Daoy (cell line): ENCODE data around the gene WDR38. TPM values are rescaled to one million over a fixed set of nuclear protein-coding genes. Genes with fewer than 3 reads are reported as not detected.

ENCODE experiments used
- DNase-seq: peaks from one replicate; pipeline ENCODE4 v3.0.0-alpha.2; 2015; ENCODE audit warnings: low read depth
- total RNA-seq: library from RNA; depleted of rRNA; stranded (reverse); fragments of >200 nt; shearing (Covaris generic); gene quantifications from 2 replicates; pipeline ENCODE4 v1.2.3, GENCODE V29; 2014

WDR38 gene
- total RNA-seq, 1 experiment from 2014 or later: not detected

DNA sequence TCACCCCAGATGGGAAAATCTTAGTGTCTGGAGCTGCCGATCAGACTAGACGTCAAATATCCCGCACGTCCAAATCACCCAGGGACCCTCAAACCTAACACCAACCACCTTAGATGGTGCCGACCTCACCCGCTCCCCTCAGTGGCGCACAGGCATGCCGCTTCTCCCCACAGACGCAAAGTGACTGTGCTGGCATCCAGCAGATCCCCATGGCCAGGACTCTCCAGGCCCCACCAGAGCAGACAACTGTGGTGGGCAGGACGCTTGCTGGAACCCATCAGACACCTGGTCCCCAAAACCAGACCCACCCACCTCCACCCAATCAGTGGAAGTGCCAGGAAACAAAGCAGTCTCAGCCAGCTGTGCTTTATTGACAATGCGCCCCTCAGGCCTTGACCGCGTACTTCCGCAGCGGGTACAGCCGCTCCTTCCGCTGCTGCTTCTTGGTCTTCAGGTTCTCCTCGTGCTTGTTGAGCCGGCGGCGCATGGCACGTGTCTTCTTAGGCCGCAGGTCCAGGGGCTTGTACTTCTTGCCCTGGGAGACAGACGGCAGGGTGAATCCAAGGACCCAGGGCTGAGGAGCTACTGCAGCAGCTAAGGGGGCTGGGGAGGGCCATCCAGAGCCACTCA is 4.4 kb downstream of the WDR38 start:
- no peak for DNase-seq

DNA sequence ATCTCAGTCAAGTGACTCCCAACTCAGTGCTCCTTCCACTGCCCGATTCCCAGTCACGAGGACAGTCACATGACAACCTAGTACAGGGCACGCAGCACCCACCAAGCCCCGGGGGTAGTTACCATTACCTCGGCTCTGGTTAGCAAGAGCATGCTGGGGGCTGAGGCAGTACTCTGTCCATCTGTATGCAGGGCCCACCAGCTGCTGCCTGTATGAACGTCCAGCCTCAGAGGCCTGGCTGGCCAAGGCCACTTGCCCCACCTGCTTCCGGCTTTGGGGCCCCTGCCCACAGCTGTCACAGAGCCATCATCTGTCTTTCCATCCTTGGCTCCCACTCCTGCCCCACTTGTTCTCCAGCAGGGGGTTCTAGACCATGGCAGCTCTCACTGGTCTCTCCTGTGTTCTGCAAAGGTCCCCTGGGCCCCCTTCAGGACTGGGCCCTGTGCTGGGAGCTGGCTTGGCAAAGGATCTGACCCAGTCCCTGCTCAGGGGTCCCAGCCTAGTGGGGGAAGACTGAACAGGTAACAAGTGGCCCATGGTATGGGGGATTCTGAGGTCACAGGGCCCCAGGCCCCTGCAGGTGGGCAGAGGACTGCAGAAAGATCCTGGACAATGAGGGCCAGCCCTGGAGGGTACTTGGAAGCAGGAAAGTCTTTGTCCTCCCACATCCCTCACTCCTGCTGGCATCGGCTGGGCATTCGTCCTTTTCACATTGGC is 5.2 kb downstream of the WDR38 start:
- no peak for DNase-seq

DNA sequence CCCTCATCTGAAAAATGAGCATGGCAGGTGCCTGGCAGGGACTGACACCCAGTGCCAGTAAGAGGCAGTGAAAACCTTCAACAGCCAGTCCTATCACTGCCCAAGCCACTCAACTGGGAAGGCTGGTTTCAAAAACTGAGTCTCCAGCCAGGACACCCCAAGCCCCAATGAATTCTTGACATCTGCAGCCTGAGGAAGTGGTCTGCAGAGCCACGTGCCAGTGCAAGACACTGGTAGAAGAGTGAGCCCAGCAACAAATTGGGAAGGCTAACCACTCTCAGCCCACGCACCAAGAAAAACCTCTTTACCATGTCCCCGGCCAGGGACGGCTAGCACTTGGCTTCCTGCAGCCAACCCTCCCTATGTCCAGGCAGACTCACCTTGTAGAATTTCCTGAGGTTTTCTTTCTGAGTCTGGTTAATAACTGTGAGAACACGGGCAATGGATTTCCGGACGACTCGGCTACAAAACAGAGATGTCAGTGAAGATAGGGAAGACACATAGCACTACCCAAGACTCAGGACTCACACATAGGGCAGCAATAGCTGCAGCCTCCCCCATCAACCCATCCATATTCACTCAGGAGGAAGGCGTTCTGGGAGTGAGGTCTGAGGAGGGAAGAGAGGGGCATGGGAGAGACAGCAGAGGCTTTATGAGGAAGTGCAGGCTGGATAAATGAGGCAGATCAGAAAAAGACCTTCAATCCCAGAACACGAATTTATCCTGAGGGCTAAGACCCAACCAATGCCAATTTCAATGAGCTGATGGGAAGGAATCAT is 6.7 kb downstream of the WDR38 start:
- DNase-seq: no peak

DNA sequence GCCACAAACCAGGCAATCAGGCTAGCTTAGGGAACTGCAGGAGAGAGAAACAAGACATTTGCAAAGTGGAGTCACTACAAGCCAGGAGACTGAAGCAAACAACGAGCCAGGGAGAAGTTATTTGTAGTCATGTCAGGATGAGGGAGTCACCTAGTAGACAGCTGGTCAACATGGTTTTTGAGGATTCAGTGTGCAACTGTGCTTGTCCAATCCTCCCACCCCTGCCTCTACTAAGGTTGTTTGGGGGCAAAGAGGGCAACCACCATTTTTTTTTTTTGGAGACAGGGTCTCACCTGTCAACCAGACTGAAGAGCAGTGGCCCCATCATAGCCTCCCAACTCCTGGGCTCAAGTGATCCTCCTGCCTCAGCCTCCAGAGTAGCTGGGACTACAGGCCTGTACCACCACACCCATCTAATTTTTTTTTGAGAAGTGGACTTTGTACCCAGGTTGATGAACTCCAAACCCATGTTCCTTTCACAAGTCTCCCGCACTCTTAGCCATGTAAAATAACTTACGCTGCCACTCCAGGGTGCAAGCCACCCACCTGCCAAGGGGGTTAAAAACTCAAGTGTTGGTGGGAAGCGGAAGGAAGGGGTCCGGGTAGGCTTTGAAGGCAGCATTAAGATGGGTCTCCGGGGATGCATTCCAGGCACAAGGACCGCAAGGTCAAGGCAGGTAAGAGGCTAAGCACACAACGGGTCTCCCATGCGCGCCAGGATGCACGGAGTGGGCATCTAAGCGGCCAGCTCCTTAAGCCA is 7.5 kb downstream of the WDR38 start:
- DNase-seq: no peak

DNA sequence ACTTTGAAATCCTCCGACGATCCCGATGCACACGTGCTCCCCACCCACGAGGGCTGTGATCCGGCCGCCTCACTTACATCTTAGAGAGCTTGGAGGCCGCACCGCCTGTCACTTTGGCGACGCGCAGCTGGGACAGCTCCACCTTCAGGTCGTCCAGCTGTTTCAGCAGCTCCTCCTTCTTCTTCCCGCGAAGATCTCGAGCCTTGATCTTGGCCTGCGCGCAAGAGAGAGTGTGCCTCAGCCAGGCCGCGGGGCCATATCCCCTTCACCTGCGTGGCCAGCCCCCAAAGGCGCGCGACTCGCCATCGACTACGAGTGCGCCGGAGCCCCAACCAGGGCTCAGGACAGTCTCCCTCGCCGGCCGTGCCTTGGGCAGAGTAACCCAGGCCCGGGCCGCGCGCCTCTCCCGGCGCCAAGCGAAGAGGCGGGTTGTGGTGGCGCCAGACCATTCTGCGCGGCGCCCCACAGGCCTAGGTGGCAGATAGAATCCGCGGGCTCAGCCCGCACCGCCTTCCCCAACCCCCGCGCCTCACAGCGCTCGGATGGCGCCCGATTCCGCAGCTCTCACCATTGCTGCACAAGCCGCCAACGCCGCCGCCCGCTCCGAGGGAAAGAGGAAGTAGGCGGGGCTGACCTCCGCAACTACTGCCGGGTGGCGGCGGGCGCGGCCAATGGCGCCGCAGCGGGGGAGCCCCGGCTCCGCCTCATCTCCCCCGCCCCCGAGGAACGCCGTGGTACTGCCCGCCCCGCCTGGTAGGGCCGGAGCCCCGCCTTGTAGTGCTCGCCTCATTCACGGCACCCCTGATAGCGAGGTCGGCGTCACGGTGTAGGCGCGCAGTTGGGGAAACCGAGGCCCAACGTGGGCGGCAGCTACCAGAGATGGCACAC is 8.3 kb downstream of the WDR38 start, which contains the start of the genes ARPC5L and RPL35:
TSS of gene ARPC5L (plus strand) at position 789 of the 888 bp plus-strand sequence. CDS start 7,161 bp downstream, outside the sequence.
TSS of gene RPL35 (minus strand) at position 616 of the 888 bp plus-strand sequence. CDS start at position 571, 45 bp downstream.
- DNase-seq: peak; percentile 99

DNA sequence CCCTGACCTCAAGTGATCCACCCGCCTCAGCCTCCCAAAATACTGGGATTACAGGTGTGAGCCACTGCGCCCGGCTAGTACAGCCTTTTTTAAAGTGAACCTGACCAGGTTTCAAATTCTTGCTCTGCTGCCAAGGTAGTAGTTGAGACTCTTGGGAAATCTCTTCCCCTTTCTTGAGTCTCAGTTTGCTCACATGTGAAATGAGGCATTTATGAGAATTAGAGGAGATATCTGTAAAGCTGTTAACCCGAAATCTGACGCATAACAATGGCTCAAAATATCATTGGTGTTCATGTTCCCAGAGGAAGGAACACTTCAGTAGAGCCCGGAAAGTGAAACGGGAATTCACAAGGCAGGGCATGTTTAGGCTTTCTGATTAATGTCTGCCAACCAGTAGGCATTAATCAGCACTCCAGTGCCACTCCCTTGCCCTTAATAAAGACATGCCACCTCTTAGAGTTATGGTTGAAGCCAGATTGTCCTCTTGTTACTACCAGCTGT is 10.2 kb downstream of the WDR38 start:
- peak; percentile 29 for DNase-seq

DNA sequence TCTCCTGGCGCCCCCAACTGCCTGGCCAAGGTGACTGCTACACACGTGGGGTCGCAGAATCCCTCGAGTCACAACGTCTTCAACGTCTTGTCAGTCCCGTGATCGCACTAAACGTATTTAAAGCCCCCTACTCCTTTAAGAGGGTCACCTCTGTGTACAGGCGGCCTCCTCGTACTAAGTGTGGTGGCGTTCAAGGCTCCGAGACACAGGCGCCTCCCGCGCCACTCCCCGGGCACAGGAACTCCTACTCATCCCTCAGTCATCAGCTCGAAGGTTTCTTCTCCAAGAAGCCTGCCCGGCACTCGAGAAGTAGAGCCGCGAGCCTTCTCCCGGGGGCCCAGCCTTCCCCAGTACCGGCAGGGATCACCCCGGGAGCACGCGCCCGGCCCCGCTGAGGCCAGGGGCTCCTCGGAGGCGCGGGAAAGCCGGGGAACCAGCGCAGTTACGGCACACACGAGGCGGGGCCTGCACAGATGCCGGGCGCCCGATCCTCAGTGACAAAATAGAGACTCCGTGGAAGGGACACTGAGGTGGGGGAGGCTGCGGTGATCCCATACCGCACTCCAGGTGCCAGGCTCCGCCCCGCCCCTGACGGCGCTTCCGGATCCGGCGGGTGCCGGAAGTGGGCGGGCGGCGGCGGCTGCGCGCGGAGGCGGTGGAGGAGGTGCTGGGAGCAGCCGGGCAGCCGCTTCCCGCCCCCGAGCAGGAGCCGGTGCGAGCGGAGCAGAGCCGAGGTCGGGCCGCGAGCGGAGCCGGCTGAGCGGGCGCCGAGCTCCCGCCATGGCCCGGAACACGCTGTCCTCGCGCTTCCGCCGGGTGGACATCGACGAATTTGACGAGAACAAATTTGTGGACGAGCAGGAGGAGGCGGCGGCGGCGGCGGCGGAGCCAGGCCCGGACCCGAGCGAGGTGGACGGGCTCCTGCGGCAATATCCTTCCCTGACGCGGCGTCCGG is 15.5 kb downstream of the WDR38 start:
- peak; percentile 97 for DNase-seq

DNA sequence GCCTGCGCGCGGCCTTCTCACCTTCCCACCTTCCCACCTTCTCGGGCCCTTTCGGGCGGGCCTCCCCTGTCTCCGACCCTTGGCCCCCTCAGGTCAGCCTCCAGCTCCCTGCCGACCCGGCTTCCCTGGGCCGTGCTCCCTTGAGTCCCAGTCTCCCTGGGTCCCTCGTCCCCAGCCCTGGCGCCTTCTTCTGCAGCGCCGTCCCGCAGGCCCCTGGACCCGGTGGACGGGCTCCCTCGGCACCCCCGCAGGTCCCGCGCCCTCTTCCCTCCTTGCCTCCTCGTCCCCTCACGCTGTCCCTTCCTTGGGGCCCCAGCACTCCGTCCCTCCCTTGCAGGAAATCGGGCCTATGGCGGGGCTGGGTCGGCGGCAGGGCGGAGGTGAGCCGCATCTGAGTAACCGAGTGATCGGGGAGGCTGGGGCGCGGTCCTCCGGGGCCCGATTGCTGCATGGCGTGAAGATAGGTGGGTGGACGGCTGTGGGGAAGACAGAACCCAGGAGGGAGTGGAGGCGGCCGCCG is 16.3 kb downstream of the WDR38 start:
- peak; percentile 58 for DNase-seq

DNA sequence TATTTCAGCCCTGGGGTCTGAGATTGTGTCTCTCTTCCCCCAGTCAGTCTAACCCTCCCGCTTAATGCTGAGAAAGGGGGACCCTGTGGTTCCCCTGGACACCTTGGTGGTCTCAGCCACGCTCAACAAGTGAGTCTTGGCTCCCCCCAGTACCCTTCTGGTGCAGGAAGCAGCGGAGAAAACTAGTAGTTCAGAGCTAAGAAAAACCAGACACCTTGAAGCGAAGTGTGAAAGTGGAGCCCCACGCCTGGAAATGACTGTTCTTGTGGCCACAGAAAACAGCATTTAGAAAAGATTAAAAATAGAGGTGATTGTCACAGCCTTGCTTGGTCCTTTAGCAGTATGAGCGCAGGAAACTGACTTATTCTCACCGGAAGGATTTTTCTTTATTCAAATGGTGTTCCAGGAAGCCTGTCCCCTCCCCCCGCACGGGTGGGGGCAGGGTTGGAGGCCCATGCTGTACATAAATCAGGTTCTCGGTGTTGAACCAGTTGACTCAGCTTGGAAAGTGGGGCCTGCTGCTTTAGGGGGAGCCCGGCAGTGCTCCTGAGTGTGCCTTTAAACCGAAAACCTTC is 16.8 kb downstream of the WDR38 start:
- DNase-seq: peak; percentile 56

DNA sequence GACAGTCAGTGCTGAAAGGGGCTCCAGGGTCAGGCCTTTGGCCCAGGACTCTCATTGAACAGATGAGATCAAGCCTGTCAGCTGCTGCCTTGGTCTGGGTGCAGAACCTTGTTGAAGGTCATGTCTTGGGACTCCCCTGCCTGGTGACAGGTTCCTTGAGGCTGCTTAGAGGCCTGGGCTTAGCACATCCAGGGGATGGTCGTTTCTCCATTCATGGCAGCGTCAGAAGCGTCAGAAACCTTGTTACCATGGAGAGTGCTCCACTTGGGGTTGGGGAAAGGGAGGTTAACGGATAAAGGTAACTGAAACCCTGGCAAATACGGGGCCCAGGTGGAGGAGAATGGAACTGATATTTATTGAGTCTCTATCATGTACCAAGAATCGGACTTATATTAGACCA is 17.5 kb downstream of the WDR38 start:
- no peak for DNase-seq

DNA sequence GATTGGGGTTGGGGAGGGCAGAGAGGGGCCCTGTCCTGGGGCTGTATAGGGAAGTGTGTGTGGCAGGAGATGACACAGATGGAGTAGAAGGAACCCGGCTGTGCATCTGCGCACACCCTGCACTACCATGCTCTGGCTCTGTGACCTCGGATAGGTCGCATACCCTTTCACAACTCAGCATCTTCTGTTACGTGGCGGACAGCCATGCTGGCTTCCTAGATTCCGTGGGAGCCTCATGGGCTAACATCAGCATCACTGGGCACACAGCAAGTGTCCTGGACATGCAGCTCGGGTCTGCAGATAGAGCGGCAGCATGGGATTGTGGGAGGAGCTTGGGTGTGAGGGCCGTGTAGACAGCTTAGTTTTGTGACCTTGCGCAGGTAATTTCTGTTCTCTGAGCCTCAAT is 17.9 kb downstream of the WDR38 start:
- DNase-seq: no peak

DNA sequence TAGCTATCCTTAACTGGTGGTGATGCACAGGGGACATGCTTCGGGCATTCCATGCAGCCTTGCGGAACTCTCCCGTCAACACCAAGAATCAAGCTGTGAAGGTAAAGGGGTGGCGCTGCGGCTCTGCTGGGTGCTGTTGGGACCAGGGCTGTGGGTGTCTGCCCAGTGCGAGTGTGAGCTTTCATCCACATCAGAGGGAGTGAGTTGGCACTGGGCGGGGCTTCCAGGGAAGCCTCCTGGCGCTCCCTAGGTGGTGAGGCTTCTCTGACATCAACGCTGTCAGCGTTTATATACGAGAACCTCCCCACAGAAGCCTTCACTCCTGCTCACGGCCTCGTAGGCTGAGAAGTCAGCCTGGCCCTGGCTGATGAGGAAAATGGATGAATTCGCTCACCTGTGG is 20.4 kb downstream of the WDR38 start:
- no peak for DNase-seq

DNA sequence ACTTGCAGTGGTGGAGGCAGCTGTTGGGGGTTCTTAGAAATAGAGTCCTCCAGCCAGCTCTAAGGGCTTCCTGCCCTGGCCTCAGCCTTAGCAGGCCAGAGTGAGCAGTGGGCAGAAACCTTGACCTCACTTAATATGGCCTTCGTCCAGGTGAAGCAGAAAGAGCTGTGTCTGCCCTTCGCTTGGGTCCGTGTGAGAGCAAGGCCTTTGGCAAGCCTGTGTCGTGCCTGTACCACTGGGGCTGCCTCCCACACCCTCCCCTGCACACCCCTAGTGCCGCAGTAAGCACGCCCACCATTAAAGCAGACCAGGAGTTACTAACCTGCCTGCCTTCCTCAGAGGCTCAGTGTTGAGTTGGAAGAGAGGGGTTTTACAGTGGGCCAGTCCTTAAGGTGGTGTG is 22.2 kb downstream of the WDR38 start:
- no peak for DNase-seq

DNA sequence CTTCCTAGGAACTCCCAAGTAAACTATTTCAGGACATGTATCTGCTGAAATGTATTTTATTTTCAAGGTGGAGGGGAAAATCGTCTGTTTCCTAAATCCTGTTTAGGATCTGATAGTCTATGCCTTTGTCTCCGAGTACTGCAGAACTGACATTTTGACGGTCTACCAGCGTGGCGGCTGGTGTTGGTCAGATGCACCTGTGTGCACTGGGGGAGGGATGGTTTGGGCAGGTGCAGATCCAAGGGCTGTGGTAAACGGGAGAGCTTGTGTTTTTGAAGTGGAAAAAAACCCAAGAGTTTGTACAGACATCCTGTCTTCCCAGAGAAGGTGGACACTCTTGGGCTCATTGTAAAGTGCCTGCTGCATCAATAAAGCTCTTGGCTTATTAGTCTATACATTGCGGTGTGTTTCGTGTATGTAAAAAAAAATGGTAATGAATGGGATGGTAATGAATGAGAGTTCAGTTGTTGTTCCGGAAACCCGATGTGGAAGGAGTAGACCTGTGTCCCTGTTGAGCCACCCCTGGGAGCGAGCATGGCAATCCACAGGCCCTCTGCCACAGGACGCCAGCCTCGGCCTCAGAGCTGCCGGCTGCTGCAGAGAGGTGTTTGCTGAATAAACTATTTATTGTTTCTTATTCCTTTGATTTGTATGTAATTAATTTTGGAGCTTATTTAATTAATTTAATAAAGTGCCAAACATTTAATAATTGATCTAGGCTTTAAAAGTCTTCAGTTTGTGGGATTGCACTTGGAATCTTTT is 23.9 kb downstream of the WDR38 start:
- DNase-seq: no peak

DNA sequence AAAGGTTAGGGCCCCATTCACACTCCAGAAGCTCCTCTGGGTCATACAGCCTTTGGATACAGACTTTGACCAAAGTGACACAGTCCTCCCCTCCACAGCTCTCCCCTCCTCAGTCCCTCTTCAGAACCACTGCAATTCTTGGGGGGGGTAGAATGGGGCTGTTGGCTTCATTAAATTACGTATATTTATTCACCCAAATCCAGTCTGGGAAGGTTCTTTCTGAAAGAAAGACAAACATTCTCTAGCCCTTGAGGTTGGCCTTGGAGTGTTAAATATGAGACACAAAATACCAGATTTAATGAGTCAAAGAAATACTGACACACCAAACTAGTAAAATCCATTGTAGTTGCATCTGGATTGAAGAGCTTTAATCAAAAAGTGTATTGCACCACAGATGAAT is 24.8 kb downstream of the WDR38 start:
- DNase-seq: no peak

DNA sequence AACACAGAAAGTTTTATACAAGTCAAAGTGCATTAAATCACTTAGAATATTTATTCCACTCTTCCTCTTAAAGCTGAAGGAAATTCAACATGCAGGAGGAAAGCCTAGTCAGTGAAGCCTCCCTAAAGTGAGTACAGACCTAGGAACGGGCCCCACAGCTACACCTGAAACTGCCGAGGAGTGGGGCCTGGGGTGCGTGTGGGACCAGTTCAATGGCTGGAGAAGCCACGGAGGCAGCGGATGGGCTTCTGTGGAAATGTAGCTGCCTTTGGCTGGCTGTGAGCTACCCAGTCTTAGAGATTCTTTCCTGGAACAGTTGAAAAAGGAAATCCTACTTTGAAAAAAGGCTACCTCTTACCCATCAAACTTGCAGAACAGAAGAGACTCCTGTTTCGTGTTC is 25.3 kb downstream of the WDR38 start:
- no peak for DNase-seq

DNA sequence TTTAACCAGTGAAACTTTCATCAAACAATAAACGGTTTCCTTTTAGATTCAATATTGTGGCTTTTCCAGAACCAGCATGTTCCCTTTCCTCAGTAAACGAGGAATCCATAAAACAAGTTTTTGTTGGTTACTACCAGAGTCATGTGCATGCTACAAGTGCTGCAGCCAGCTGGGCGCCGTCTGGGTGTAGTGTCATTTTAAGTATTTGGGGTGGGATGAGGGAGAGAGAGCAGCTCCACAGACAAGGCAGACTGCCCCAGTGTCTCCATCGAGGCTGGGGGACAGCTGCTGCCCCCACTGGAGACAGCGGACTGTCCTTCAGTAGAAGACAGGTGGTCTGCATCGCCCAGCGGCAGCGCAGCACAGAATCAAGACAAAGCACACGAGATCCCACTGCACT is 26.0 kb downstream of the WDR38 start:
- no peak for DNase-seq

DNA sequence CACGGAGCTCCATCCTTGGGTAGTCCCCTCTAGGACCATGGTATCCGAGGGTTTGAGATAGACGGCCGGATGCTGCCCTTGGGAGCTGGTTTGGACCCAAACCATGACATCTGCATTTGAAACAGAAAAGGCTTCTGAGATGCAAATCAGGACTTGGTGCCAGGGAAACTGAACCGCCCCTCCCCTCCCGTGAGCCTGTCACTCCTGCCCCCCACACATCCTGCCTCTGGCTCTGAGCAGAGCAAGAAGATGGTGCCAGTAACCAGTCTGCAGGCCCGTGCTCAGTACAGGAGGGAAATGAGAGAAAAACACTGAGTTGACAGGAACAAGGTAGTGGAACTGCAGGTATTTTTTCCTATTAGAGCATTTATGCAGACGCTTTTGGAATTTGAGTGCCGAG is 27.2 kb downstream of the WDR38 start:
- DNase-seq: no peak
